GM08714 (cell line): ENCODE results near the gene SRGAP2B.
"Not testable (repeated sequence)": the region's sequence is repeated elsewhere in the genome, so short reads cannot be mapped to it uniquely, and the experiment has no call there.

Source experiments
- H3K4me3 ChIP-seq: fragments of 200-500 bp; sonication (Bioruptor generic); 2 replicates; pipeline ENCODE4 v1.5.1; 2014; ENCODE audit warnings: mild to moderate bottlenecking, low read length, inconsistent platforms

SRGAP2B gene

GRCh38 chr1:145082483-145083255, 12.5 kb downstream of the SRGAP2B start:
- H3K4me3 ChIP-seq, result not testable (repeated sequence)

DNA sequence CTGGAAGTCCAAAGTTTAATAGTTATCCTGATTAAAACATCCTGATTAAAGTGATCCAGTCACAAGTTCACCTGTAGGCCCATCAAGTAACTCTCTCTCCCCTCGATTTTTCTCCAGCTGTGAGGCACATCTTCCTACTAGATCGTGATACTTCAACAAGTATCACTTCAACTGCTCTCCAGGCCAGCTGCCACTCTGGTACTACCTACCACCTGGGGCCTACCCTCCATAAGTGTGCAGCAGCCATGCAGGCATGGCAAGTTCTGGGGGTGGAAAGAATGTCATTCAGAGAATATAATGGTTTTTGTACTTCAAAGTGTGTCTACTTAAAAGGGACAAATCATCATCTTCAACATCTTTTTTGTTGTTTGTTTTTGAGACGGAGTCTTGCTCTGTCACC, 14.9 kb downstream of the SRGAP2B start:
- not testable (repeated sequence) for H3K4me3 ChIP-seq

DNA sequence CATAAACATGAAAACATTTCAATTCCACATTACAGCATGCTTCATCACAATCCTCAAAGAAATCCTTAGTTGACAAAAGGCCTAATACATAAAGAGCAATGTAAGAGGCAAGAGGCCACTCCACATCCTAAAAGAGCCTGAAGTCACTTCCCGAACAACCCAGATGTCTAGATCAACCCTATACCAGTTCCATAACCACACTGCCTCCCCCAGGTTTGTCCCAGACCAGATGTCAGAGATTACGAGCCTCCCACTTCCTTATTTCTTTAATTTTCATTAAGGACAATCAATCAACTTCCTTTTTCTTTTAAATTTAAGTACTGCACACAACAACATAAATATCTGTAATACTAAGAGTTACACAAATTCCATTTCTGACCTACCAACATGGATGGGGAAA, 15.4 kb downstream of the SRGAP2B start:
- H3K4me3 ChIP-seq, result not testable (repeated sequence)

DNA sequence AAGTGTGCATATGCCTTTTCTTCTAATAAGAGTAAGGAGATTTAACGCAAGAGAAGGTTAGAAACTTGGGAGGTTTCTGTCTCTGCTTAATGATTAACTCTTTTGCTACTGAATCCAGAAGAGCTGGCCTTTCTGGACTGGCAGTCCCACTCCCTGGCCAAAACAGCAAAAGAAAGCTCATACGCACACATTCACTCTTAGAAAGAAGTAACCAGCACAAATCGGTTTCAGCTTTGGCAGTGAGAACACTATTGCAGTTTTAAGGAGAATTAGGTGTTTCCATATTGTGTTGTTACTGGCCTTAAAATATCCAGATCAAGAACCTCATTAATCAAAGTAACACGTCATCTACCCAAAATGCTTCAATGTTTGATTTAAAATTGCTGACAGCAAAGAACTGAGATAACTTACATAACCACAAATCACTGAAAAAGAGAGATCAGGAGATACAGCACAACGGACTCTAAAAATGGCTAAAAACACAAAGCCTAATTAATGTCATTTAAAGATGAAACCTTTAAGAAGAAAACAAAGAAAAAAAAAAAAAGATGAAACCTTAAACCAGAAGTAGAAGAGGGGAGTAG, 16.2 kb downstream of the SRGAP2B start:
- H3K4me3 ChIP-seq, result not testable (repeated sequence)

DNA sequence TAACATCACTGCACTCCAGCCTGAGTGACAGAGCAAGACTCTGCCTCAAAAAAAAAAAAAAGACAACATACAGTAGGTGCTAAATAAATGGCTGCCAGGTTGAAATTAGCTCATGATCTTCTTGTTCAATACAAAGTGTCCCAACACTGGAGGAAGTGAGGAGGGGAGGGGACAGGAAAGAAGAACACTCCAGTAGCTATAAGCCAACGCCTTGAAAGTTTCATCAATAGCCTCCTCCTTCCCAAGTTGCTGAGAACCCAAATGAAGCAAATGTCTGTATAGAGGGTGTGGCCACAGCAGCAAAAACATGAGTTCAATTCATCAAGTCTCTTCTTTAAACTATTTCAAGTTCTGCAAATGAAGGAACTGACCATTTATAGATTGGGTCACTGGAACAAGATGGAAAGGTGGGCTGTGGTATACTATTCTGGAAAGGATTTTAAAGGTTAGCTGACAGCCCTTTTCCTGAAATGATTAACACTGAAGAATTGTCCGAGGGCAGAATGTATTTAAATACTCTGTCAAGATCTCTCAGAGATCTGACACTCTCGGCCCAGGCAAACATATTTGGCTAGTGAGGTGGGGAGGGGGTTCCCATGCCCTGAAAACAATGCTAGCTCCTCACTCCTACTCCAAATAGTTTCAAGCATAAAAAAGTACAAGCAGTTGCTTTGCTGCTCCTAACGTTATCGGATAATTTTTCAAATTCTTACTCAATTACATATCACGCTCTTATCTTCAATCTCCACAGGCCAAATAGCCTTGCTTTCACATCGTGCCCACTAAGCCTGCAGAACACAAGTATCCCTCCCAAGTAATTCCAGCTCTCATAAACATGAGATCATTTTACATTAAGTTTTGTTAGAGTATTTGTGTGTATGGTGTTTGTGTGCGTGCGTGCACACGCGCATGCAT, 17.0 kb downstream of the SRGAP2B start:
- not testable (repeated sequence) for H3K4me3 ChIP-seq

DNA sequence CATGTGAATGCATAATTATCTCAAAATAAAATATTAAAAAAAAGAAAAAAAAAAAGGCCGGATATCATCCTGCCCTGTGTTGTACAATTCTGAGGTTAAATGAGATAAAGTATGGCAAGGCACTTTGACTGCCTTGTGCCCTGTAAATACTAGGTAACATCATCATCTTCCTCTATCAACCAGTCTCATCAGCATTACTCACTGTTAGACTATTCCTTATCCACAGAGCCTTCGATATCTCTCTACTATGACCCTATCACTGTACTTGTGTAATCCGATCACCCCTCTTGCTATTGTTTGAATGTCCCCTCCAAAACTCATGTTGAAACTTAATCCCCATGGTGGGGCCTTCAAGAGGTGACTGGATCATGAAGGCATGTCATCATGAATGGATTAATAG, 18.3 kb downstream of the SRGAP2B start:
- not testable (repeated sequence) for H3K4me3 ChIP-seq

GRCh38 chr1:145074021-145074559, 21.0 kb downstream of the SRGAP2B start:
- not testable (repeated sequence) for H3K4me3 ChIP-seq

DNA sequence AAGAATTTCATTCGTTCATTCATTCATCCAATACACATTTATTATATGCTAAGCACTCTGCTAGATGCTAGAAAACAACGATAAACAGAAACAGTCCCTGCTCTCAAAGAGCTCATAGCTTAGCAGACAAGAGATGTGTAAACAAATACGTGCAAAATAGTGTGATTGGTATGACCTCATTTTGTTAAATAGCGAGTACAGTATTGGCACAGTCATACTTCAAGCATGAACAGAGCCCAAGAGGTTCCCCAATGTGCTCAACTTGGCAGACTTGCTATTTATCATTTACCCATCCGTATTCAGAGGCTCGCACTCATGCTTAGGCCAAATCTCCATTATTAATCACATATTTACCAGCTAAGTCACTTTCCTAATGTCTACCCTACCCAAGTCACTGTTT, 23.6 kb downstream of the SRGAP2B start:
- not testable (repeated sequence) for H3K4me3 ChIP-seq

DNA sequence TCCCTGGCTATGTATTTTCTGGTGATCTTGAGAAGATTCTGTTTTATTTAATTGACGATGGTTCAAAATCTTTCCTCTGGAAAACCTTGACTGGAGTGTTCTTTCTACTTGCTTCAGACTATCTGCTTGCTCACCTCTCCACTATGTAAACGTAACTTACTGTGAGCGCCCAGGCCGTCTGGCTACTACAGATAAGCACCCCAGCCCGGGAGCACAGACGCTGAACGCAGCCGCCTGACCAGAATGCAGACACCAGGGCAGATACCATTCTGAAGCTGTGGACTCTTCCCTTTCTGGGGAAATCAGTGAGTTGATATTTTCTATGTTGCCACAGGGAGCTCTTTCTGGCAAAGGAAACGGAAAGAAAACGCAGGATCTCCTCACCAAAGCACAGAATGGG, 28.6 kb downstream of the SRGAP2B start:
- H3K4me3 ChIP-seq, result not testable (repeated sequence)

DNA sequence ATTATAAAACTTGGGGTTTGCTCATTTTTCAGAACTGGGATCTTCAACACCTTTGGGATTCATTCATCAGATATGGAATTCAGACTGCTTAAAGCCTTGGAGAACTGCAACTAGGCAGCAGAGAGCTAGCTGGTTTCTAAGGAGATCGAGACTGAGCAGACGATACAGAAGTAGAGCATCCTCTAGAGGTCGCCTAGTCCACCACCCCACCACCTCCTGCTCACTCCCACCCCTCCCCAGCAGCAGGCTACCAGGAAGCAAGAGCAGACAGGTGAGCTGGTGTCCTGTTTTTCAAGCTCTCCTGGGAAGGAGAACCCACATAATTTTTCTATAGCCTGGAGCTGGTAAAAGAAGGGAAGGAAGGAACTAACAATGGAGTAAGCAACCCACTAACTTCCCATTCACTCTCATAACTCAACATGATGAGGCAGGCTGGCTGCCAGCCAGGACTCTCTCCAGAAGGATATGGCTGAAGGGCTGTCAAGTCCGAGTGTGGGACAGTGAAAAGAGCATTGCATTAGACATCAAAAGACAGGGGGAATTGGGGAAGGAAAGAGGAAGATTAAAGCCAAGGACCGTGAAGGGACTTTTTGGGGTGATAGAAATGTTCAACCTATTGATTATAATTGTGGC, 29.8 kb downstream of the SRGAP2B start:
- not testable (repeated sequence) for H3K4me3 ChIP-seq

GRCh38 chr1:145063941-145064648, 31.0 kb downstream of the SRGAP2B start:
- not testable (repeated sequence) for H3K4me3 ChIP-seq

- not testable (repeated sequence) for H3K4me3 ChIP-seq
Observed at GRCh38 chr1:145063285-145063684, 31.8 kb downstream of the SRGAP2B start.

- not testable (repeated sequence) for H3K4me3 ChIP-seq
Observed at GRCh38 chr1:145058184-145058583, 36.9 kb downstream of the SRGAP2B start.

DNA sequence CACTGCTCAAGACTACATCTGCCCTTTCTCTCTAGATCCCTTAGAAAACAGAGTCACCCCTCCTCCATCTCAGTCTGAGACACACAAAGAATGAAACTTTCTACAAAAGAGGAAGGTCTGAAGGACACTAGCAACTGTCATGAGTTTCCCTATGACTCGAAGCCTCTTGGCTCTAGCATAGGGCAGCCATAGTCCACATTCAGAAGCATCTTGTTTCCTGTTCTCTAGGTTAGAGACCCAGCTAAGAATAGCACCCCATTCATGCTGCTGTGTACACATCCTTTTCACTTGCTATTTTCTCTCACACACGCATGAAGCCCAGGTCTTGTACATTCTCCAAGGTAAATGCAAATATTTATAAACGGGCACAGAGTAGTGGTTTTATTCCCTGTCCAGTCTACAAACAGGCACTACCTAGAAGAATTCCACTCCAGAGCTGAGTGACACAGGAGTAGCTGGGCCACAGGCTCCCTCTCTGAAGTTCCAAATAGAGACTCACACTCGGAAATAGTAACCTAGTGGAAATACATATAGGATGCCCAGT, 39.8 kb downstream of the SRGAP2B start:
- H3K4me3 ChIP-seq, result not testable (repeated sequence)

DNA sequence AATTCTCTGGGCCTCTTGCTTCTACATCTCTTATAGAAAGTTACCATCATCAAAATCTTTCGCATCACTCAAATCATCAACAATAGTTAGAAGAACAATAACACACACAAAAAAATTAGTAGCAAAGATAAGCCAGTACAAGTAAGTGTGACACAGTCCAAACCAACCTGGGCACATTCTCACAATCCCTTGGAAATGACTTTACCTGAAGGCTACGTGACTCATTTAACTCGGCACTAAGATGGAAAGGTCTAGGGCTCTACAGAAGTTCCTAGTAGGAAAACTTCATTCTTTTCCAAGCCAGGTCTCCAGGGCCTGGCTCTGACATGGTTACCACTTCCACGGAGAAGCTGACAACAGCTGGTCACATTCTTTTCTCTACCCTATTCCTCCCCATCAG, 41.7 kb downstream of the SRGAP2B start:
- H3K4me3 ChIP-seq, result not testable (repeated sequence)

- not testable (repeated sequence) for H3K4me3 ChIP-seq
Observed at GRCh38 chr1:145052019-145052776, 42.9 kb downstream of the SRGAP2B start.

GRCh38 chr1:145048181-145048856, 46.8 kb downstream of the SRGAP2B start:
- not testable (repeated sequence) for H3K4me3 ChIP-seq

GRCh38 chr1:145047553-145047952, 47.6 kb downstream of the SRGAP2B start:
- H3K4me3 ChIP-seq, result not testable (repeated sequence)
